Vagina (tissue), 2 donors: ENCODE data around the gene VTI1A.

Source experiments
- CTCF ChIP-seq, 3 experiments: fragments of 450-650 bp in 2 of 3; fragments of 200-600 bp in 1 of 3; sonication (generic) in 1 of 3; IDR thresholded peaks; one replicate each; pipeline ENCODE4 v1.5.1; 2017 to 2019; ENCODE audit warnings: antibody characterized with exemption in 3 of 3, mild to moderate bottlenecking in 2 of 3, moderate library complexity in 2 of 3
- POLR2A ChIP-seq, 2 donors: fragments of 450-650 bp; IDR thresholded peaks; one replicate each; pipeline ENCODE4 v1.6.1; 2017; ENCODE audit warnings: antibody characterized with exemption in 2 of 2, mild to moderate bottlenecking in 2 of 2, moderate library complexity in 2 of 2
- POLR2AphosphoS5 ChIP-seq, 2 donors: sonication (generic); formaldehyde crosslinking; IDR thresholded peaks; one replicate each; pipeline ENCODE4 v1.9.0; 2017; ENCODE audit warnings: antibody characterized with exemption in 2 of 2, mild to moderate bottlenecking in 2 of 2, low read depth in 1 of 2; ENCODE audit not compliant: insufficient read depth in 1 of 2

- TF ChIP-seq CTCF (IDR thresholded peaks at IDR 0.05) (no peak), POLR2A (IDR thresholded peaks at IDR 0.05) (no peak), POLR2AphosphoS5 (IDR thresholded peaks at IDR 0.05; ENCODE audit: insufficient read depth in 1 of 2, low read depth in 1 of 2) (no peak)
Measured at GRCh38 chr10:112848868-112849430, 401.9 kb downstream of the VTI1A start.
